Activated CD4-positive, alpha-beta T cell treated with anti-CD3 and anti-CD28 coated beads, Interleukin-2, Interleukin-6, amounts not matched to agents 100 ng/mL and 50 ng/mL, durations not matched to agents 16 hours and 8 hours (primary cell): ENCODE results near the gene DNAJC8.

Source experiments
- DNase-seq: peaks from one replicate; pipeline ENCODE4 v3.0.0-alpha.2; 2020

The DNAJC8 gene

DNA sequence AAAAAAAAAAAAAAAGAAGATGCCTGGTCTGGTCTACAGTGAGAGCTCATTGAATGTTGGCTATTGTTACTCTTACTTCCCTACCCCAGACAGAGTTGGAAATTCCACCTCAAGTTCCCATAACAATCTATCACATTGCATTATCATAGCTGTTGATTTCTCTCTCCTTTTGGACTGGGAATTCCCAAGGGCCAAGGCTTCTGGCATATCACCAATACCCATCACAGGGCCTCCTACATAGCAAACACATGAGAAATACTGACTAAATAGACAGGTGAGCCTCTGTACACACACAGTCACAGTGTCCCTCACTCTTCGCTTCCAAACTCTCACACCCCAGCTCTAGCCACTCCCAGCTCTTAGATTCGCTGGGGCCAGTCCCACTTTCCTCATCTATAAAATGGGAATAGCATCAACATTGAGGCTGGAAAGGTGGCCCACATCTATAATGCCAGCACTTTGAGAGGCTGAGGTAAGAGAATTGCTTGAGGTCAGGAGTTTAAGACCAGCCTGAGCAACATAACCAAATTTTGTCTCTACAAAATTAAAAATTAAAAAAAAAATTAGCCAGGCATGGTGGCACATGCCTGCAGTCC lies 62.7 kb downstream of the DNAJC8 start:
- DNase-seq: no peak

DNA sequence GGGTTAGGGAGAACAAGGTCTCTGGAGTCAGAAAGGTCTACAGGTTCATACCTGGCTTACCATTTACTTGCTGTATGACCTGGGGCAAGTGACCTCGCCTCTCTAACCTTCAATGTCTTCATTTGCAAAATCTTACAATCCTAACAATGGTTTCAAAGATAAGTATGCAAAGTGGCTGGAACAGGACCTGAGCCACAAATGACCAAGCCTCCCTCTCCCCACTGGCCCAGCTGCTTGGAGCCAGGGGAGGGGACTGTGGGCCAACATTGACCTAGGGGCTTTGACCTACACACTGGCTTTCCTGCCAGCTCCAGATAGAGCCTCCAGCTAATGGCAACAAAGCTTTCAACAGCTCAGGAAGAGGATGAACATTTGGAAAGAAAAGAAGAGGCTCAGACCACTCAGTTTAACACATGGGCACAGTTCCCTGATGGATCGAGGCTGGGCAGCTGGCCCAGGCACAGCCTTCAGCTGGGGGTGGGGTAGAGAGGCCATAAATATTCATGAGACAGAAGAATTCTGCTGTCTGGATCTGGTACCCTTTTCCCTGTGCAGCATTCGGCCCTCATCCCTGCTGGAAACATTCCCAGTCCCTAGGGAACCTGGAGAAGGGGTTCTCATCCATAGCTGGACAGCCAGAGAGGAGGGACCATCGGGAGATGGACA lies 69.2 kb downstream of the DNAJC8 start:
- no peak for DNase-seq

DNA sequence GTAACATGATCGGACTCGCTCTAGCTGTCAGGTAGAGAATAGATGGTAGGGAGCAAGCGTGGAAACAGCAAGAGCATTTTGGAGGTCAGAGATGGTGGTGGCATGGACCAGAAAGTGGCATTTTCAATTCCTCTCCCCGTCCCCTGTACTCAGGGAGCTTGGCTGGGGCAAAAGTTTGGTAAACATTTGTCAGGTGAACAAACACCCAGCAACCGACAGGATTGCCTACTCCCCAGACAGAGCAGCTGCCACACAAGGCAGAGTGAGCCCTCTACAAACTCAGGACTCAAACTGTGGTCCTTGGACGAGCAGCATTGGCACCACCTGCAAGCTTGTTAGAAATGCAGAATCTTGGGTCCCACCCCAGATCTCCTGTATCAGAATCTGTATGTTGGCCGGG lies 70.7 kb downstream of the DNAJC8 start:
- no peak for DNase-seq

DNA sequence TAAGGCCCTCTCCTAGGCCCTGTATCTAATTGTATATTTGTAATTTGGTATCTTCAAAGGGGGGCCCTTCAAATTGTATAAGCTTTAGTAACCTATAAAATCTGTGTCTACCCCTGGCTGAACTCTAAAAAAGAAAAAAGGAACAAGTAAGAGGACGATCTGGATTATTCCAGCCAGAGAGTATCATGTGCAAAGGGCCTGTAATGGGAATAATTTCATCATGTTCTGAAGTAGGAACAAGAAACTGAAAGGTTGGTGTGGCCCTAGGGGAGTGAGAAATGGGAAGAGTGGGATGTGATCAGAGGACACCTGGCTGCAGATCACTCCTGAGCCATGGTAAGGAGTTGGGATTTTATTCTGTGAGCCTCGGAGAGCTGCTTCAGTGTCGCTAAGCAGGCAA lies 71.1 kb downstream of the DNAJC8 start:
- DNase-seq: no peak

DNA sequence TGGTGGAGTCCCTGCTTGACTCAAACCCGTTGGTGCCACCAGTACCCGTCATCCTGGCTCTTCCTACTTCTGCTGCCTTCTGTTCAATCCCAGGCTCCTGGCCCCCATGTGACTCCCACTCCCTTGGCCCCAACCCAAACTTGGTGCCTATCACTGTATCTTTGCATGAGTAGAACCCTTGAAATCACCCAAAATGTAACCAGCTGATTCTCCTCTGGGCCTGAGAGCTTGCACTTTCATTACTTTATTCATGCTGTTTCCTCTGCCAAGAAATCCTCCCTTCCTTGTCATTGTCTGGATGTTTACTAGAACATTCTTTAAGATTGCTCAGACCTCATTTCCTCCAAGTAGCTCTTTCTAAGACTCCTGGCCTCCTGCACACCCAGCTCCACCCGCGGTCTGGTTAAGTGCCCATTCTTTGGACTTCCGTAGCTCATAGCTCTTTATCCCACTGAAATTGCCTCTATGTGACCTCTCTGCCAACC lies 72.0 kb downstream of the DNAJC8 start:
- DNase-seq: no peak

DNA sequence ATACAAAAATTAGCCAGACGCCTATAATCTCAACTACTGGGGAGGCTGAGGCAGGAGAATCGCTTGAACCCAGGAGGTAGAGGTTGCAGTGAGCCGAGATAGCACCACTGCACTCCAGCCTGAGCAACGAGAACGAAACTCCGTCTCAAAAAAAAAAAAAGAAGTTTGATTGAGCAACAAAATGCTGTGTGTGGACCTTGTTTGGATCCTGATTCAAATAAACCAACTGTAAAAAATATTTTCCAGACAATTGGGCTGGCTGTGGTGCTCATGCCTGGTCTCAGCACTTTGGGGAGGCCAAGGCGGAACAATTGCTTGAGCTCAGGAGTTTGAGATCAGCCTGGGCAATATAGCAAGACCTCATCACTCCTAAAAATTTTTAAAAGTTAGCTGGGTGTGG lies 73.1 kb downstream of the DNAJC8 start:
- DNase-seq: no peak

DNA sequence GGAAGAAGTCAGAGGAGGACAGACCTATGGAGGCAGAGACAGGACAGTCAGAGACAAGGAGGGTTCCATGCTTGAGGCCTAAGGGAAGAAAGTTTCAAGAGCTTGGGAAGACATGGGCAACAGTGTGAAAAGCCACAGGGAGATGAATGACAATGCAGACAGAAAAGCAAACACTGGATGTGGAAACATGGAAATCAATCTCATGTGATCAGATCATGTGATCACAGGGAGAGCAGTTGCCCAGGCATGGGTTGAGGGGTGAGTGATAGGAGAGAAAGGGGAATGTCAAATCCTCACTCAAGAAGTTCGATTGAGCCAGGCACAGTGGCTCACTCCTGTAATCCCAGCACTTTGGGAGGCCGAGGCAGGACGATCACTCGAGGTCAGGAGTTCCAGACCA lies 73.6 kb downstream of the DNAJC8 start:
- no peak for DNase-seq

DNA sequence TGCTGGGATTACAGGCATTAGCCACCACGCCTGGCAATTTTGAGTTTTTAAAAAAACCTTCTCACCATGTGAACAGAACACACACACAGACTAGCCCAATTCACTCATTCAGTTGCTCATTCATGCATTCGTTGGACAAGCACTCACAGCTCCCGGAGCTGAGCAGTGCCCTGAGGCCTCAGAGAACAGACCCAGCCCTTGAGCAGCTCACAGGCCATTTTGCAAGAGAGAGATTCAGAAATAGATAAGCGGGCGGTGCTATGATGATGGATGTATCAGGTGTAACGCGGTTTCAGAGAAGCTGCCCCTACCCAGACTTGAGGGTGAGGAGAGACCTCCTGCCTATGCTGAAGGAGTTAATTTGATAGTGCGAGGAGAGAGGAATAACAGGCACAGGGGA lies 74.9 kb downstream of the DNAJC8 start:
- no peak for DNase-seq

DNA sequence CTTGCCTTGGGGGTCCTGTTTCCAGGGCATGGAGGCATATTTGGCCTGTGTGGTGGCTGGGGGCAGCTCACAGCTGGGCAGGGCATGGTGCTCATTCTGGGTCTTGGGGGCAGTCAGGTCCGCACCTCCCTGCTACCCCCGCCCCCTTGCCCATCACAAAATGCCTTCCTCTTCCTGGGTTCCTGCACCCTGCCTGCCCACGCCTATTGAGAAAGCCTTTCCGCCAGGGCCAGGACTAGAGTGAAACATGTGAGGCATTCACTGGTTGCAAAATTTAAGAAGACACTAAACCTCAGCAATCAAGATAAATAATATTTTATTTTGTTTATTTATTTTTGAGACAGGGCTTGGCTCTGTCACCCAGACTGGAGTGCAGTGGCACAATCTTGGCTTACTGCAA lies 76.0 kb downstream of the DNAJC8 start:
- DNase-seq: no peak

DNA sequence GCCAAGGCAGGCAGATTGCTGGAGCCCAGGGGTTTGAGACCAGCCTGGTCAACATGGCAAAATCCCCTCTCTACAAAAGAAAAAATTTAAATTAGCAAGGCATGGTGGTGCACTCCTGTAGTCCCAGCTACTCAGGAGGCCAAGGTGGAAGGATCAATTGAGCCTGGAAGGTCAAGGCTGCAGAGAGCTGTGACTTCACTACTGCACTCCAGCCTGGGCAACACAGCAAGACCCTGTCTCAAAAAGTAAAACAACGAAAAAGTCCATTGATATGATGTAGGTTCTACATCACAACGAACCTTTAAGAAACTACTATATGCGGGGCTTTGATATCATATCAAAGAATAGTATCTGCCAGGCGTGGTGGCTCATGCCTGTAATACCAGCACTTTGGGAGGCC lies 77.2 kb downstream of the DNAJC8 start:
- no peak for DNase-seq

DNA sequence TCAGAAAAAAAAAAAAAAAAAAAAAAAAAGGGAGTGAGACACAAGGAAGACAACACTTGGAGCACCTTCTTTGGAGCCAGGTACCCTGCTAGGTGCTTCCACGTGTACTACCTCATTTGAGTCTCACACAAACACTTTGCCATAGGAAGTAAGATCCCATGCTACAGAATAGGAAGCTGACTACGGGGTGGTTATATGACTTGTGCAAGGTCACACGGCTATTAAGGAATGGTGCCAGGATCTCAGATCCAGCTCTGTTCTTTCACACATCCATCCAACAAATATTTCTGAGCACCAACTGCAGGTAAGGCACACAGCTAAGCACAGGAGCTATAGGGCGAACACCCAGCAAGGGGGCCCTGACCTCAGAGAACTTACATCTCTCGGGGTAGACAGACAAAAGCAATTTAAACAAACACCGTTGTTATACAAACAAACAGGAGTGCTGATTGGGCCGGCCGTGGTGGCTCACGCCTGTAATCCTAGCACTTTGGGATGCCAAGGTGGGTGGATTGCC lies 78.7 kb downstream of the DNAJC8 start:
- DNase-seq: no peak
